WTC11 (cell line): ENCODE measurements around the gene KDM5B.

ENCODE experiments used
- SP1 ChIP-seq: sonication (generic); formaldehyde crosslinking; conservative IDR thresholded peaks from 2 replicates; pipeline ENCODE4 v1.8.1; 2022; ENCODE audit warnings: missing genetic modification reagents
- TEAD4 ChIP-seq: sonication (generic); formaldehyde crosslinking; IDR thresholded peaks from 2 replicates; pipeline ENCODE4 v1.8.0; 2022; ENCODE audit warnings: mild to moderate bottlenecking, missing genetic modification reagents
- TF ChIP-seq, protein P1 (sequence below): fragments of 200-600 bp; IDR thresholded peaks from 2 replicates; pipeline ENCODE4 v1.8.0; 2022; ENCODE audit warnings: antibody characterized with exemption
- TF ChIP-seq, protein P2 (sequence below): sonication (generic); formaldehyde crosslinking; IDR thresholded peaks from 2 replicates; pipeline ENCODE4 v1.8.0; 2022; ENCODE audit warnings: mild to moderate bottlenecking, missing genetic modification reagents

DNA sequence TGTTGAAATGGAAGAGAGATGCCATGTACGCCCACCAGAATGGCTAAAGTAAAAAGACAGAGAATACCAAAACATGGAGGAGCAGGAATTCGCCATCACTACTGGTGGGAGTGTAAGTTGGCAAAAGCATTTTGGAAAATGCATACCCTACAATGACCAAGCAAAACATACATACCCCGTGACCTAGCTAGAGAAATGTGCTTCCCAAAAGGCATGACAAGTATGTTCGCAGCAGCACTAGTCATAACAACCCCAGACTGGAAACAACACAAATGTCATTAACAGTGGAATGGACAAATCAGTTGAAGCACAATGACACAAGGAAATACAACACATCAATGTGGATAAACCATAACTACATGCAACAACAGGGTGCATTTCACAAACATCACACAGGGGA, 125.2 kb downstream of the KDM5B start:
- TF ChIP-seq, protein P1, sequence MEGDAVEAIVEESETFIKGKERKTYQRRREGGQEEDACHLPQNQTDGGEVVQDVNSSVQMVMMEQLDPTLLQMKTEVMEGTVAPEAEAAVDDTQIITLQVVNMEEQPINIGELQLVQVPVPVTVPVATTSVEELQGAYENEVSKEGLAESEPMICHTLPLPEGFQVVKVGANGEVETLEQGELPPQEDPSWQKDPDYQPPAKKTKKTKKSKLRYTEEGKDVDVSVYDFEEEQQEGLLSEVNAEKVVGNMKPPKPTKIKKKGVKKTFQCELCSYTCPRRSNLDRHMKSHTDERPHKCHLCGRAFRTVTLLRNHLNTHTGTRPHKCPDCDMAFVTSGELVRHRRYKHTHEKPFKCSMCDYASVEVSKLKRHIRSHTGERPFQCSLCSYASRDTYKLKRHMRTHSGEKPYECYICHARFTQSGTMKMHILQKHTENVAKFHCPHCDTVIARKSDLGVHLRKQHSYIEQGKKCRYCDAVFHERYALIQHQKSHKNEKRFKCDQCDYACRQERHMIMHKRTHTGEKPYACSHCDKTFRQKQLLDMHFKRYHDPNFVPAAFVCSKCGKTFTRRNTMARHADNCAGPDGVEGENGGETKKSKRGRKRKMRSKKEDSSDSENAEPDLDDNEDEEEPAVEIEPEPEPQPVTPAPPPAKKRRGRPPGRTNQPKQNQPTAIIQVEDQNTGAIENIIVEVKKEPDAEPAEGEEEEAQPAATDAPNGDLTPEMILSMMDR = no peak
- TF ChIP-seq TEAD4 (CRISPR knock-in tag) (no peak), SP1 (no peak)
- TF ChIP-seq, protein P2, sequence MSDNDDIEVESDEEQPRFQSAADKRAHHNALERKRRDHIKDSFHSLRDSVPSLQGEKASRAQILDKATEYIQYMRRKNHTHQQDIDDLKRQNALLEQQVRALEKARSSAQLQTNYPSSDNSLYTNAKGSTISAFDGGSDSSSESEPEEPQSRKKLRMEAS = no peak
